Measurements from ENCODE around the gene PHKA2.
A peak's percentile ranks its signal among the peaks of the same experiment; 100 is the strongest.

Gene PHKA2

GRCh38 chrX:18966624-18967023 is 17.3 kb downstream of the PHKA2 start:
- no peak for TF ChIP-seq CTCF (IDR thresholded peaks at IDR 0.05)
- Mint-ChIP-seq H3K4me3 (no peak overlapping the region), H3K4me1 (peaks cover 26% of the 10 kb centered on the region), H3K27me3 (ENCODE audit: low read depth, poor library complexity) (no peaks in the 10 kb centered on the region), H3K9me3 (peaks cover 55% of the 10 kb centered on the region), H3K27ac (no peak overlapping the region), H3K36me3 (ENCODE audit: low read depth) (peaks cover 9% of the 10 kb centered on the region)
- no peak for DNase-seq

DNA sequence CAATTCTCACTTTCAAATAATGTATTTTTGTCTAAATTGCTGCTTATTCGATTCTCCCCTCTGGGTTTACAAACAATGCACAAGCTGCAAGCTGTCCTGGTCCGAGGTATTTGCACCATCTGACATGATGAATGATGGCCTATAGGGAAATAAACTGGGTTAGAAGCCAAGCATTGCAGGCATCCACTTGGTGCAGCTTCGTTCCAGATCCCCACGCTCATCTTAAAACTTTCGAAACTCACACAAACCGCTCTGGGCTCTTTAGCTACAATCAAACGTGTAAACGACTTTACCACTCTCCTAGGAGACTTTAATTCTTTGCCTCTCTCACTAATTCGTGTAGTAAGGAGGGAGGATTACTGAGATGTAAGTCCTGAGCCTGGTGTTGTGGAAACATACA is 19.0 kb downstream of the PHKA2 start:
- Mint-ChIP-seq H3K36me3 (ENCODE audit: low read depth) (peaks cover 5% of the 10 kb centered on the region), H3K27me3 (ENCODE audit: low read depth, poor library complexity) (no peaks in the 10 kb centered on the region), H3K9me3 (peaks cover 57% of the 10 kb centered on the region), H3K4me3 (no peak overlapping the region), H3K4me1 (peaks cover 28% of the 10 kb centered on the region), H3K27ac (no peak overlapping the region)
- TF ChIP-seq CTCF (IDR thresholded peaks at IDR 0.05): no peak
- no peak for DNase-seq

GRCh38 chrX:18964026-18964425 is 19.9 kb downstream of the PHKA2 start:
- Mint-ChIP-seq H3K27me3 (ENCODE audit: low read depth, poor library complexity) (no peaks in the 10 kb centered on the region), H3K27ac (peak overlapping the region; percentile 12), H3K36me3 (ENCODE audit: low read depth) (peaks cover 5% of the 10 kb centered on the region), H3K4me1 (peaks cover 28% of the 10 kb centered on the region), H3K4me3 (no peak overlapping the region), H3K9me3 (peaks cover 59% of the 10 kb centered on the region)
- TF ChIP-seq CTCF (IDR thresholded peaks at IDR 0.05): no peak
- no peak for DNase-seq

GRCh38 chrX:18962329-18962728 is 21.6 kb downstream of the PHKA2 start:
- Mint-ChIP-seq H3K4me3 (no peak overlapping the region), H3K36me3 (ENCODE audit: low read depth) (peaks cover 5% of the 10 kb centered on the region), H3K9me3 (peaks cover 58% of the 10 kb centered on the region), H3K27me3 (ENCODE audit: low read depth, poor library complexity) (no peaks in the 10 kb centered on the region), H3K4me1 (peaks cover 28% of the 10 kb centered on the region), H3K27ac (peak overlapping the region; percentile 17)
- no peak for DNase-seq
- no peak for TF ChIP-seq CTCF (IDR thresholded peaks at IDR 0.05)

DNA sequence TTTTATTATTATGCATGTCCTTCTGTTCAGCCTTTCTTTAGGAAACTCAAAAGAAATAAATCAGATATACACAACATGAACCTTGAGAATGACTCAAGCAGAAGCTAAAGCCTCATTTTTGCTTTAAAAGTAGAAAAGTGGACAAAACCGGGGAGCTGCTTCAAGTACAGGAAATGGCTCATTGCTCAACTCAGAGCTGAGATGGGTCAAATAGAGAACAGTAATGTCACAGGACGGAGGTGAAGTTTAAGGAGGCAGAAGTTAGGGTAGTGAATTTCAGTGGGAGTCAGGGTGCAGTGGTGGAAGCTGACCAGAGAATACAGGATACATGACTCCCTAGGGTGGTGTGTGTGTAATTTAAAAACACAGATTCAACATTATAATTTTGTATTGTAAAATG is 22.2 kb downstream of the PHKA2 start:
- peaks cover 28% of the 10 kb centered on the region for H3K4me1 Mint-ChIP-seq
- peaks cover 52% of the 10 kb centered on the region for H3K9me3 Mint-ChIP-seq
- no peak overlapping the region for H3K27ac Mint-ChIP-seq
- peaks cover 5% of the 10 kb centered on the region for H3K36me3 Mint-ChIP-seq (ENCODE audit: low read depth)
- TF ChIP-seq CTCF (IDR thresholded peaks at IDR 0.05): no peak
- no peaks in the 10 kb centered on the region for H3K27me3 Mint-ChIP-seq (ENCODE audit: low read depth, poor library complexity)
- DNase-seq: no peak
- no peak overlapping the region for H3K4me3 Mint-ChIP-seq

DNA sequence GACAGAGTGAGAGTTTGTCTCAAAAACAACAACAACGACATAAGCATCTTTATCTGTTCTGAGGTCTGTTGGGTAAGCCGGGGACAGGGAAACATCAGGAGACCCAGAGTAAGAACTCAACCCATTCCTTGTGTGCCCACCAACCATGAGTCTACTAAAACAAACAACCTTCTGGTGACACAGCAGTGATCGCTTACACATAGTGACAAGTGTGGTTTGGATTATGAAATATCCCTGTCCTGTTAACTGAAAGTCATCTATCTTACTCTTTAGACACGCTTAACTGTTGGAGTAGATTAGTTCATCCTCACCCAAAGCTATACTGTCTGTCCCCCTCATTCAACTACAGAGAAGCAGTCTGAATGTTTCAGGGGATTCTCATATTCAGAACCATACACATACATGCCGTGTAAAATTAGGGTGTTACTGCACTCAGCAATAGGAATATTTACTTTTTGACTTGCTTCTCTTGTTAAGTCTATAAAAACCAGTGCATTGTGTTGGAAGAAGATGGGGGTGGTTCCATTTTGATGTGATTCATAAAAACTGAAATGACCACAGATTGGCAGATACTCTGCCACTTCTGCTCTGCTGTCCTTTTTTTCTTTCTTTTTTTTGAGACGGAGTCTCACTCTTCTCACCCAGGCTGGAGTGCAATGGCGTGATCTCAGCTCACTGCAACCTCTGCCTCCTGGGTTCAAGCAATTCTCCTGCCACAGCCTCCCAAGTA is 27.4 kb downstream of the PHKA2 start:
- Mint-ChIP-seq H3K27ac (no peak overlapping the region), H3K27me3 (ENCODE audit: low read depth, poor library complexity) (no peaks in the 10 kb centered on the region), H3K4me1 (peaks cover under 1% of the 10 kb centered on the region), H3K9me3 (peaks cover 36% of the 10 kb centered on the region), H3K4me3 (no peak overlapping the region), H3K36me3 (ENCODE audit: low read depth) (peaks cover 7% of the 10 kb centered on the region)
- no peak for DNase-seq
- no peak for TF ChIP-seq CTCF (IDR thresholded peaks at IDR 0.05)

All from nephron progenitor cell (in vitro differentiated cells).